ENCODE results near the gene KDM8. TPM values are rescaled to one million over a fixed set of nuclear protein-coding genes. Genes with fewer than 3 reads are reported as not detected.

Gene KDM8
- total and polyA plus RNA-seq, 2 donors (not counting 3 experiments of a cell fraction or from before 2014, with no cell fraction given): 5.1 to 8.4 TPM

DNA sequence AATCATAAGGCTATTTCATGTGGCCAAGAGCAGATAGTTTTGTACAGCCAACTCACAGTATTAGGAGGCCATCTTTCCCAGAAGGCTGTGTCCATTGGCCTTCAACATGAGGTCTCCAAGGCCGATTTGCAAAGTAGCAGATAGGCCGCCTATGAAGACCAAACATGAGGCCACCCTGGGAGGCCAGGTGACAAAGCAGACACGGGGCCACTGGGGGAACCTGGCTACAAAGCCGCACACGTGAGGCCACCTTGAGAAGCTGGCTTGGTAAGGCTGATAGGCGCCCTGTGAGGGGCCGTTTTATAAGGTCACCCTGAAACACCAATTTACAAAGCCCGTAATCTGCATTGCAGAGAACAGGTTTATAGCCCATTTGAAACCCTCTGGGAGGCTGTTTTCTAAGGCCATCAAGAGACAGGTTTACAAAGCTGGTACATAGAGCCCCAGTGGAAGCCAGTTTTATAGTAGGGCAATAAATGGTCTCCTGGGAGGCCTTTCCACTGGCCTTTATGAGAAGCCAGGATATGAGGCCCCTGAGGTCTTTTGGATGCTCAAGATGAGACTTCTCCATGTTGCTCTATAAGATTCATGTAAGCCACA lies 4.9 kb downstream of the KDM8 start:
- Histone ChIP-seq H3K79me2 (ENCODE audit: control insufficient read depth, insufficient read depth, low read length) (no peaks in the 10 kb centered on the region), H3K4me1 (ENCODE audit: control insufficient read depth, extremely low read depth, insufficient read depth, low read length) (peaks cover 7% of the 10 kb centered on the region), H3K27ac (ENCODE audit: insufficient read depth, low read depth, low read length) (no peak overlapping the region), H3K4me2 (ENCODE audit: insufficient read depth, low read length) (no peak overlapping the region), H3K36me3 (ENCODE audit: control insufficient read depth in 2 of 2, extremely low read depth in 1 of 2, insufficient read depth in 2 of 2, low read length in 2 of 2) (peaks cover 2 to 5% of the 10 kb centered on the region in 2 experiments), H3K9me1 (replicated peaks; ENCODE audit: control insufficient read depth, extremely low read depth, insufficient read depth, low read length) (no peaks in the 10 kb centered on the region), H3K9me3 (replicated peaks; ENCODE audit: control insufficient read depth, insufficient read depth, low read length) (no peaks in the 10 kb centered on the region), H3K9ac (replicated peaks; ENCODE audit: extremely low read depth, insufficient read depth, low read length) (no peak overlapping the region), H2AFZ (ENCODE audit: low read depth, low read length) (no peak overlapping the region), H3K4me3 (replicated peaks in 1 of 3; ENCODE audit: insufficient read depth in 1 of 3, low read depth in 1 of 3, low read length in 3 of 3) (no peak overlapping the region), H4K20me1 (replicated peaks; ENCODE audit: control insufficient read depth, extremely low read depth, insufficient read depth, low read length) (no peaks in the 10 kb centered on the region), H3K27me3 (ENCODE audit: control insufficient read depth in 2 of 2, insufficient read depth in 2 of 2, low read length in 2 of 2) (no peaks in the 10 kb centered on the region)
- TF ChIP-seq, protein P1, sequence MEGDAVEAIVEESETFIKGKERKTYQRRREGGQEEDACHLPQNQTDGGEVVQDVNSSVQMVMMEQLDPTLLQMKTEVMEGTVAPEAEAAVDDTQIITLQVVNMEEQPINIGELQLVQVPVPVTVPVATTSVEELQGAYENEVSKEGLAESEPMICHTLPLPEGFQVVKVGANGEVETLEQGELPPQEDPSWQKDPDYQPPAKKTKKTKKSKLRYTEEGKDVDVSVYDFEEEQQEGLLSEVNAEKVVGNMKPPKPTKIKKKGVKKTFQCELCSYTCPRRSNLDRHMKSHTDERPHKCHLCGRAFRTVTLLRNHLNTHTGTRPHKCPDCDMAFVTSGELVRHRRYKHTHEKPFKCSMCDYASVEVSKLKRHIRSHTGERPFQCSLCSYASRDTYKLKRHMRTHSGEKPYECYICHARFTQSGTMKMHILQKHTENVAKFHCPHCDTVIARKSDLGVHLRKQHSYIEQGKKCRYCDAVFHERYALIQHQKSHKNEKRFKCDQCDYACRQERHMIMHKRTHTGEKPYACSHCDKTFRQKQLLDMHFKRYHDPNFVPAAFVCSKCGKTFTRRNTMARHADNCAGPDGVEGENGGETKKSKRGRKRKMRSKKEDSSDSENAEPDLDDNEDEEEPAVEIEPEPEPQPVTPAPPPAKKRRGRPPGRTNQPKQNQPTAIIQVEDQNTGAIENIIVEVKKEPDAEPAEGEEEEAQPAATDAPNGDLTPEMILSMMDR (IDR thresholded peaks at IDR 0.05; ENCODE audit: extremely low read depth in 1 of 2, insufficient read depth in 1 of 2, low read depth in 1 of 2, low read length in 2 of 2): no peak
- TF ChIP-seq POLR2A (IDR thresholded peaks at IDR 0.05; ENCODE audit: low read depth, low read length): no peak
- TF ChIP-seq EZH2 (IDR thresholded peaks at IDR 0.05; ENCODE audit: borderline replicate concordance, low read depth, low read length, severe bottlenecking): no peak
- no peak for TF ChIP-seq POLR2AphosphoS5 (IDR thresholded peaks at IDR 0.05; ENCODE audit: insufficient read depth, low read depth, low read length)
- TF ChIP-seq JUN (IDR thresholded peaks at IDR 0.05; ENCODE audit: borderline replicate concordance, insufficient read depth, insufficient read length, low read depth): no peak
- TF ChIP-seq, protein P2, sequence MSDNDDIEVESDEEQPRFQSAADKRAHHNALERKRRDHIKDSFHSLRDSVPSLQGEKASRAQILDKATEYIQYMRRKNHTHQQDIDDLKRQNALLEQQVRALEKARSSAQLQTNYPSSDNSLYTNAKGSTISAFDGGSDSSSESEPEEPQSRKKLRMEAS (IDR thresholded peaks at IDR 0.05; ENCODE audit: insufficient read depth, insufficient read length): no peak
- no peak for TF ChIP-seq GATA2 (IDR thresholded peaks at IDR 0.05; ENCODE audit: insufficient read depth, insufficient read length, low read depth, low read length)
- no peak for TF ChIP-seq FOS (IDR thresholded peaks at IDR 0.05; ENCODE audit: borderline replicate concordance, insufficient read depth, low read length)
- TF ChIP-seq MYC (IDR thresholded peaks at IDR 0.05; ENCODE audit: low read depth, low read length): no peak
- dilution Hi-C loops (cut with MboI; ENCODE audit: extremely low pct_ligation_motif_present, low sequenced_read_pairs) (no loop called here), intact Hi-C loops (cut with micrococcal nuclease) (no loop called here)
- FAIRE-seq (no peak), DNase-seq (ENCODE audit: low read depth, low spot score) (no peak)
- CTCF ChIA-PET: no interaction called here
- no TSS peak for BruUV-seq (replicated peaks)
- POLR2A ChIA-PET: no interaction called here
